Body of pancreas (tissue), 4 donors: Measurements from ENCODE around the gene LAPTM5. TPM values are rescaled to one million over a fixed set of nuclear protein-coding genes. Genes with fewer than 3 reads are reported as not detected.

Experiments used
- ATAC-seq: fragments of 150-250 bp; one replicate; pipeline ENCODE4 v1.9.1; 2016
- DNase-seq, 4 donors: peaks; one replicate each; pipeline ENCODE4 v3.0.0-alpha.2; 2019
- H3K27ac ChIP-seq, 4 donors: fragments of 200-600 bp; sonication (generic); 1 replicate in 3 of 4; 2 replicates in 1 of 4; pipeline versions ENCODE4 v1.5.1 to v1.6.1; 2016 to 2019; ENCODE audit warnings: mild to moderate bottlenecking in 1 of 4, mixed read lengths in 1 of 4, moderate library complexity in 1 of 4
- H3K27me3 ChIP-seq, 2 donors: fragments of 200-600 bp; sonication (generic); one replicate each; pipeline ENCODE4 v1.6.0; 2016; ENCODE audit warnings: mild to moderate bottlenecking in 1 of 2
- H3K36me3 ChIP-seq, 2 donors: fragments of 200-600 bp; sonication (generic); replicated peaks in 1 of 2; 2 replicates each; pipeline ENCODE4 v1.5.1; 2016; ENCODE audit warnings: low read depth in 2 of 2; ENCODE audit not compliant: insufficient read depth in 1 of 2
- H3K4me1 ChIP-seq: fragments of 200-600 bp; sonication (generic); one replicate; pipeline ENCODE4 v1.6.0; 2016
- H3K4me3 ChIP-seq, 2 donors: fragments of 200-600 bp; sonication (generic); 1 replicate in 1 of 2; 2 replicates in 1 of 2; pipeline ENCODE4 v1.5.1; 2016 to 2019
- H3K9me3 ChIP-seq, 3 donors: fragments of 200-600 bp; sonication (generic); 1 replicate in 2 of 3; 2 replicates in 1 of 3; pipeline ENCODE4 v1.5.1; 2016
- CTCF ChIP-seq, 7 experiments: fragments of 450-650 bp in 4 of 7; fragments of 200-600 bp in 3 of 7; sonication (generic) in 3 of 7; IDR thresholded peaks; one replicate each; pipeline ENCODE4 v1.5.1; 2016 to 2019; ENCODE audit warnings: antibody characterized with exemption in 7 of 7
- POLR2A ChIP-seq, 3 donors: fragments of 450-650 bp; IDR thresholded peaks; one replicate each; pipeline ENCODE4 v1.6.1; 2016; ENCODE audit warnings: antibody characterized with exemption in 3 of 3, mild to moderate bottlenecking in 2 of 3
- WGBS, 2 donors: methylation state at CpG; one replicate each; pipeline ENCODE4 v1.1.5; 2017; 5-methylcytosine and 5-hydroxymethylcytosine counted together
- intact Hi-C: fragments of 100-400 bp; cut with DNase I; formaldehyde crosslinking; loops from one replicate; pipeline ENCODE4 v1.15.1; 2023
- total RNA-seq, 2 donors: library from RNA; depleted of rRNA; stranded (reverse); fragments of >200 nt; gene quantifications; one replicate each; pipeline ENCODE4 v1.1.0, GENCODE V29; 2016

Gene LAPTM5
- total RNA-seq, 2 donors from 2014 or later, result 6.3 to 25.2 TPM

GRCh38 chr1:30687886-30688285 is 69.7 kb downstream of the LAPTM5 start:
- DNase-seq (peak in 2 of 4 donors; percentile 0 to 2), ATAC-seq (no peak)
- peaks cover 10% of the 10 kb centered on the region for H3K4me1 ChIP-seq
- intact Hi-C loops, result no loop called here
- H3K9me3 ChIP-seq, result no peaks in the 10 kb centered on the region
- no peak overlapping the region for H3K4me3 ChIP-seq
- H3K27ac ChIP-seq, result no peak overlapping the region
- TF ChIP-seq POLR2A (IDR thresholded peaks at IDR 0.05), result no peak
- TF ChIP-seq CTCF (IDR thresholded peaks at IDR 0.05), result no peak
- H3K36me3 ChIP-seq, result no peaks in the 10 kb centered on the region
- 94 to 97% methylated on average over 6 of the region's 6 CpGs for WGBS, 2 donors
- no peaks in the 10 kb centered on the region for H3K27me3 ChIP-seq

GRCh38 chr1:30686236-30686935 is 71.2 kb downstream of the LAPTM5 start:
- intact Hi-C loops, result no loop called here
- Histone ChIP-seq H3K27me3 (no peaks in the 10 kb centered on the region), H3K36me3 (no peaks in the 10 kb centered on the region), H3K27ac (no peak overlapping the region), H3K4me1 (peaks cover 25% of the 10 kb centered on the region), H3K4me3 (no peak overlapping the region), H3K9me3 (no peaks in the 10 kb centered on the region)
- DNase-seq (peak in 2 of 4 donors; percentile 3 to 9), ATAC-seq (no peak)
- TF ChIP-seq CTCF (IDR thresholded peaks at IDR 0.05) (no peak), POLR2A (IDR thresholded peaks at IDR 0.05) (no peak)
- 77 to 85% methylated on average over 10 of the region's 10 CpGs for WGBS, 2 donors

DNA sequence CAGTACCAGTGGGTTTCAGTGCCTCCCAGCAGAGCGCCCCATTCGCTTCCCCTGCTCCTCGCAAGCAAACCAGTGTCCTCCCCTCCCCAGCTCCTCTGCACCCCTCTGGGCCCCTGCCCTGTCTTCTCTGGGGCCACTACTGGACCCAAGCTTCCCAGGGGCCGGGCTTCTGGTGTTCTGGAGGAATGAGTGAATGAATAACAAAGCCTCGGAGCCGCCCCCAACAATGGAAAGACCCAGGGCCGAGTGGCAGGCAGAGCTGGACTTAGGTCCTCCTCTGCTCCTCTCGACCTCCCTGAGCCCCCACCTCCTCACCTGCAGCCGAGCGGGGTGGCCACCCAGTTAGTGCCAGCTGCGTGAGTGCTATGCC is 71.8 kb downstream of the LAPTM5 start:
- TF ChIP-seq CTCF (IDR thresholded peaks at IDR 0.05), result no peak
- no peak for TF ChIP-seq POLR2A (IDR thresholded peaks at IDR 0.05)
- ATAC-seq (no peak), DNase-seq (no peak)
- intact Hi-C loops, result no loop called here
- Histone ChIP-seq H3K27ac (peak overlapping the region in 2 of 4 donors; percentile 47 to 59), H3K4me3 (no peak overlapping the region), H3K36me3 (no peaks in the 10 kb centered on the region), H3K27me3 (no peaks in the 10 kb centered on the region), H3K9me3 (no peaks in the 10 kb centered on the region), H3K4me1 (peaks cover 30% of the 10 kb centered on the region)
- WGBS, 2 donors, result 64 to 72% methylated on average over 10 to 11 of the region's 11 CpGs

DNA sequence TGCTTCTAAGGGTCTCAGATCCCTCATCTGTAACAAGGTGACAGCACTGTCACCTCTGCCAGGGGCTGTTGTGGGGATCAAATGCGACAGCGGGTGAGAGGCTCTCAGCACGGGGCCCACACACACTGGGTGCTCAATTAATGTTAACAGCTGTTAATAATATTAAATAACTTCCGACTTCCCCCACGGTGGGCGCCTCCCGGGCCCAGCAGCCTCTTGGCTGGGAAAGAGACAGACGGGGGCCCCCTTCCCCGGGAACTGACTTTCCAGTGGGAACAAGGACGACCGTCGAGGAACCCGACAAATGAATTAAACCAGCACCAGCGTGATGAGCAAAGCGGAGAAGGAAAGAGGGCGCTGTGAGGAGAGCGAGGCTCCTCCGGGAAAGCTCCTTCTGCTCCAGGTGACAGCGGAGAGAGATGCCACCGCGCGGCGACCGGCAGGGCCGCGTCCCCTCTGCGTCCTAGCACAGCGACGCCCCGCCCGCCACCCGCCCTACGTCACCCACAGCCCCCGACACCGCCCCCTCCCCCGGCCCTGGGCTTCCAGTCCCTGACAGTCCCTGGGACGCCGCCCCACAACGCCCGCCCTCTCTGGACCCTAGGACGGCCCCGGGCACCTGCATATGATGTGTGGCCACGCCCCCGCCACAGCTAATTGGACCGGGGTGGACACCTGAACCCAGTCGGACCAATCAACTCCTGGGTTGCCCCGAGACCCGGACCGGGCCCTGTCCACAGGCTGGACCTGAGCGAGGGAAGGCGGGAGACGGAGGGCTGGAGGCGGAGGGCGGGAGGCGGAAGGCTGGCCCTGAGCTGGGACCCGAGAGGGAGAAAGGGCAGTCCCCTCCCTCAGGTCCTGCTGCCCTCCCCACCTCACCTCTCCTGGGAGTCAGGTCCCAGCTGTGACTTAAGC is 72.4 kb downstream of the LAPTM5 start:
- intact Hi-C loops, result no loop called here
- H3K9me3 ChIP-seq, result no peaks in the 10 kb centered on the region
- peak in 2 of 3 donors; percentile 73 to 76 for TF ChIP-seq POLR2A (IDR thresholded peaks at IDR 0.05)
- TF ChIP-seq CTCF (IDR thresholded peaks at IDR 0.05), result peak in 6 of 7 experiments; percentile 14 to 34 (median 22)
- peaks cover 30% of the 10 kb centered on the region for H3K4me1 ChIP-seq
- WGBS, 2 donors, result 11 to 35% methylated on average over 20 to 48 of the region's 56 CpGs
- H3K27me3 ChIP-seq, result no peaks in the 10 kb centered on the region
- no peaks in the 10 kb centered on the region for H3K36me3 ChIP-seq
- DNase-seq (peak; percentile 89 to 98 (median 96)), ATAC-seq (peak; percentile 94)
- peak overlapping the region in 2 of 4 donors; percentile 47 to 66 for H3K27ac ChIP-seq
- no peak overlapping the region for H3K4me3 ChIP-seq
